ENCODE data around the gene SLC6A18.

- no peak for TF ChIP-seq EZH2 (IDR thresholded peaks at IDR 0.05; ENCODE audit: low read length)
- TF ChIP-seq CTCF (optimal IDR thresholded peaks at IDR 0.05 in 1 of 3, IDR thresholded peaks at IDR 0.05 in 1 of 3, conservative IDR thresholded peaks at IDR 0.05 in 1 of 3; ENCODE audit: extremely low read depth in 1 of 3, insufficient read depth in 2 of 3, low read length in 3 of 3): no peak
These were observed 20.9 kb downstream of the SLC6A18 start for GRCh38 chr5:1245905-1246576.
